AG04450 (cell line): Measurements from ENCODE around the gene PLEKHA8. TPM values are rescaled to one million over a fixed set of nuclear protein-coding genes. Genes with fewer than 3 reads are reported as not detected.

Experiments
- CTCF ChIA-PET: fragments of 300-600, 350-600 bp; formaldehyde crosslinking; extraction: SDS; loops from one replicate; lab custom pipeline; 2022; ENCODE audit warnings: antibody characterized with exemption, inconsistent platforms; lab: Charles Lee
- POLR2A ChIA-PET: fragments of 350-600 bp; formaldehyde crosslinking; extraction: SDS; loops from one replicate; lab custom pipeline; 2021; ENCODE audit warnings: antibody characterized with exemption, inconsistent platforms; lab: Yijun Ruan, JAX
- DNase-seq: peaks from one replicate; pipeline ENCODE4 v3.0.0-alpha.2; 2011; ENCODE audit warnings: low read depth, low spot score
- H3K27ac ChIP-seq: one replicate; pipeline ENCODE4 v1.5.1; 2012; ENCODE audit warnings: low read depth, low read length, control low read depth
- H3K27me3 ChIP-seq: one replicate; pipeline ENCODE4 v1.6.0; 2012; ENCODE audit warnings: low read length; ENCODE audit not compliant: control insufficient read depth, insufficient read depth
- H3K4me3 ChIP-seq: 2 replicates; pipeline ENCODE4 v1.5.1; 2011; ENCODE audit warnings: mild to moderate bottlenecking, low read depth, low read length, control low read depth
- H3K9me3 ChIP-seq: 2 replicates; pipeline ENCODE4 v1.5.1; 2012; ENCODE audit warnings: low read length; ENCODE audit not compliant: control insufficient read depth, insufficient read depth
- CTCF ChIP-seq: IDR thresholded peaks from 2 replicates; pipeline ENCODE4 v1.5.1; 2011; ENCODE audit warnings: low read depth, low read length, control low read depth, inconsistent platforms
- polyA plus RNA-seq: library from polyadenylated mRNA; depleted of rRNA; stranded (reverse); fragments of >200 nt; gene quantifications from 2 replicates; pipeline ENCODE4 v1.2.3, GENCODE V29; 2011

PLEKHA8 gene
- polyA plus RNA-seq, 1 experiment = 12.6 TPM

GRCh38 chr7:30148426-30148825 is 120.2 kb downstream of the PLEKHA8 start:
- Histone ChIP-seq H3K4me3 (no peak overlapping the region), H3K27ac (no peak overlapping the region), H3K9me3 (no peaks in the 10 kb centered on the region), H3K27me3 (no peaks in the 10 kb centered on the region)
- DNase-seq = no peak
- CTCF ChIA-PET = interaction anchor here (0.6 to 1.3 kb wide), 2 partner anchors 16 to 145 kb away, joined by 3 to 6 read pairs; no protein-coding TSS in a partner anchor
- POLR2A ChIA-PET = no interaction called here
- no peak for TF ChIP-seq CTCF

- Histone ChIP-seq H3K27ac (no peak overlapping the region), H3K4me3 (no peak overlapping the region), H3K9me3 (no peaks in the 10 kb centered on the region), H3K27me3 (no peaks in the 10 kb centered on the region)
- POLR2A ChIA-PET = no interaction called here
- DNase-seq = no peak
- no peak for TF ChIP-seq CTCF
- CTCF ChIA-PET = interaction anchor here (0.6 kb wide), 1 partner anchor 145 kb away, joined by 3 read pairs; no protein-coding TSS in a partner anchor
Observed at GRCh38 chr7:30148951-30149459, 120.8 kb downstream of the PLEKHA8 start.

GRCh38 chr7:30149640-30150272 is 121.5 kb downstream of the PLEKHA8 start:
- no peaks in the 10 kb centered on the region for H3K9me3 ChIP-seq
- H3K27me3 ChIP-seq = no peaks in the 10 kb centered on the region
- ChIA-PET CTCF (no interaction called here), POLR2A (no interaction called here)
- H3K27ac ChIP-seq = no peak overlapping the region
- no peak for TF ChIP-seq CTCF
- no peak for DNase-seq
- H3K4me3 ChIP-seq = no peak overlapping the region

- no peak for TF ChIP-seq CTCF
- ChIA-PET POLR2A (no interaction called here), CTCF (no interaction called here)
- Histone ChIP-seq H3K9me3 (no peaks in the 10 kb centered on the region), H3K27ac (no peak overlapping the region), H3K4me3 (no peak overlapping the region), H3K27me3 (no peaks in the 10 kb centered on the region)
- DNase-seq = no peak
Observed at GRCh38 chr7:30150711-30151110, 122.5 kb downstream of the PLEKHA8 start.

- POLR2A ChIA-PET = no interaction called here
- CTCF ChIA-PET = no interaction called here
- TF ChIP-seq CTCF = no peak
- H3K27me3 ChIP-seq = no peaks in the 10 kb centered on the region
- no peak overlapping the region for H3K4me3 ChIP-seq
- H3K9me3 ChIP-seq = no peaks in the 10 kb centered on the region
- DNase-seq = no peak
- H3K27ac ChIP-seq = no peak overlapping the region
Observed at GRCh38 chr7:30154111-30154587, 125.9 kb downstream of the PLEKHA8 start.
